ENCODE results near the gene CS. TPM values are rescaled to one million over a fixed set of nuclear protein-coding genes. Genes with fewer than 3 reads are reported as not detected.
"Not testable (repeated sequence)": the region's sequence is repeated elsewhere in the genome, so short reads cannot be mapped to it uniquely, and the experiment has no call there.

Gene CS
- total RNA-seq, 1 donor from 2014 or later: 212 TPM

- DNase-seq (ENCODE audit: low read depth): no peak
- Histone ChIP-seq H3K79me2 (ENCODE audit: insufficient read depth, low read length) (peaks cover 36% of the 10 kb centered on the region), H4K20me1 (ENCODE audit: insufficient read depth, low read length) (peaks cover 42% of the 10 kb centered on the region), H3K9ac (ENCODE audit: low read length) (no peak overlapping the region), H3K4me3 (ENCODE audit: insufficient read depth, low read depth, low read length) (no peak overlapping the region), H3K27me3 (ENCODE audit: insufficient read depth, low read length) (no peaks in the 10 kb centered on the region), H3K4me1 (ENCODE audit: insufficient read depth, low read length) (no peaks in the 10 kb centered on the region), H3K4me2 (ENCODE audit: low read length) (no peak overlapping the region), H3K36me3 (ENCODE audit: insufficient read depth, low read length) (peaks cover 47% of the 10 kb centered on the region), H3K9me3 (ENCODE audit: insufficient read depth, low read depth, low read length) (no peaks in the 10 kb centered on the region), H2AFZ (ENCODE audit: low read depth, low read length) (no peak overlapping the region), H3K27ac (ENCODE audit: low read depth, low read length) (no peak overlapping the region)
- H3K36me3 Mint-ChIP-seq (ENCODE audit: low read depth, unreplicated experiment): peaks cover 13% of the 10 kb centered on the region
- no peak for FAIRE-seq
- no peak overlapping the region for H3K27ac Mint-ChIP-seq (ENCODE audit: unreplicated experiment)
- TF ChIP-seq CTCF (IDR thresholded peaks at IDR 0.05; ENCODE audit: insufficient read depth, low read depth, low read length): no peak
- no peaks in the 10 kb centered on the region for H3K4me1 Mint-ChIP-seq (ENCODE audit: low read depth, unreplicated experiment)
- no peaks in the 10 kb centered on the region for H3K27me3 Mint-ChIP-seq (ENCODE audit: low read depth, unreplicated experiment)
- H3K4me3 Mint-ChIP-seq (ENCODE audit: unreplicated experiment): no peak overlapping the region
- H3K9me3 Mint-ChIP-seq (ENCODE audit: unreplicated experiment): no peaks in the 10 kb centered on the region
Measured at GRCh38 chr12:56286044-56286830, 13.9 kb downstream of the CS start.

- not testable (repeated sequence) for DNase-seq (ENCODE audit: low read depth); H3K9me3 ChIP-seq (ENCODE audit: insufficient read depth, low read depth, low read length); FAIRE-seq; H3K27me3 ChIP-seq (ENCODE audit: insufficient read depth, low read length); H3K9ac ChIP-seq (ENCODE audit: low read length); H3K27ac Mint-ChIP-seq (ENCODE audit: unreplicated experiment); H3K4me1 Mint-ChIP-seq (ENCODE audit: low read depth, unreplicated experiment); H3K4me2 ChIP-seq (ENCODE audit: low read length); H3K4me3 Mint-ChIP-seq (ENCODE audit: unreplicated experiment); H3K27ac ChIP-seq (ENCODE audit: low read depth, low read length); H2AFZ ChIP-seq (ENCODE audit: low read depth, low read length); H3K27me3 Mint-ChIP-seq (ENCODE audit: low read depth, unreplicated experiment); H3K4me3 ChIP-seq (ENCODE audit: insufficient read depth, low read depth, low read length); H3K9me3 Mint-ChIP-seq (ENCODE audit: unreplicated experiment); H3K4me1 ChIP-seq (ENCODE audit: insufficient read depth, low read length)
- peaks cover 19% of the 10 kb centered on the region for H3K36me3 Mint-ChIP-seq (ENCODE audit: low read depth, unreplicated experiment)
- Histone ChIP-seq H4K20me1 (ENCODE audit: insufficient read depth, low read length) (peaks cover 31% of the 10 kb centered on the region), H3K79me2 (ENCODE audit: insufficient read depth, low read length) (peaks cover 19% of the 10 kb centered on the region), H3K36me3 (ENCODE audit: insufficient read depth, low read length) (peaks cover 50% of the 10 kb centered on the region)
Measured at GRCh38 chr12:56284263-56284662, 15.9 kb downstream of the CS start.

GRCh38 chr12:56282579-56282978, 17.6 kb downstream of the CS start:
- Histone ChIP-seq H3K9me3 (ENCODE audit: insufficient read depth, low read depth, low read length) (no peaks in the 10 kb centered on the region), H3K27me3 (ENCODE audit: insufficient read depth, low read length) (no peaks in the 10 kb centered on the region), H3K79me2 (ENCODE audit: insufficient read depth, low read length) (peaks cover 4% of the 10 kb centered on the region), H2AFZ (ENCODE audit: low read depth, low read length) (no peak overlapping the region), H4K20me1 (ENCODE audit: insufficient read depth, low read length) (peaks cover 16% of the 10 kb centered on the region), H3K9ac (ENCODE audit: low read length) (no peak overlapping the region), H3K4me3 (ENCODE audit: insufficient read depth, low read depth, low read length) (no peak overlapping the region), H3K27ac (ENCODE audit: low read depth, low read length) (no peak overlapping the region), H3K4me2 (ENCODE audit: low read length) (no peak overlapping the region), H3K4me1 (ENCODE audit: insufficient read depth, low read length) (no peaks in the 10 kb centered on the region), H3K36me3 (ENCODE audit: insufficient read depth, low read length) (peaks cover 45% of the 10 kb centered on the region)
- Mint-ChIP-seq H3K4me3 (ENCODE audit: unreplicated experiment) (no peak overlapping the region), H3K4me1 (ENCODE audit: low read depth, unreplicated experiment) (no peaks in the 10 kb centered on the region), H3K27me3 (ENCODE audit: low read depth, unreplicated experiment) (no peaks in the 10 kb centered on the region), H3K36me3 (ENCODE audit: low read depth, unreplicated experiment) (peaks cover 22% of the 10 kb centered on the region), H3K27ac (ENCODE audit: unreplicated experiment) (peak overlapping the region; percentile 62), H3K9me3 (ENCODE audit: unreplicated experiment) (no peaks in the 10 kb centered on the region)
- TF ChIP-seq CTCF (IDR thresholded peaks at IDR 0.05; ENCODE audit: insufficient read depth, low read depth, low read length) (no peak), EZH2 (IDR thresholded peaks at IDR 0.05; ENCODE audit: insufficient read depth, low read length) (no peak)
- FAIRE-seq (no peak), DNase-seq (ENCODE audit: low read depth) (no peak)

All from astrocyte (in vitro differentiated cells and primary cell).